HFFc6 (cell line): Measurements from ENCODE around the gene PXK. TPM values are rescaled to one million over a fixed set of nuclear protein-coding genes. Genes with fewer than 3 reads are reported as not detected.

Experiments
- DNase-seq: peaks from one replicate; pipeline ENCODE4 v3.0.0-alpha.2; 2018
- H3K27ac Mint-ChIP-seq: 2 replicates; pipeline ENCODE4 v1.8.0; 2020; ENCODE audit warnings: mild to moderate bottlenecking, mixed read lengths
- H3K27me3 Mint-ChIP-seq: 2 replicates; pipeline ENCODE4 v1.8.0; 2021; ENCODE audit warnings: mild to moderate bottlenecking, moderate library complexity, mixed read lengths; ENCODE audit not compliant: insufficient read depth
- H3K36me3 Mint-ChIP-seq: 2 replicates; pipeline ENCODE4 v1.8.0; 2021; ENCODE audit warnings: low read depth, mixed read lengths
- H3K4me1 Mint-ChIP-seq: 2 replicates; pipeline ENCODE4 v1.8.0; 2020; ENCODE audit warnings: low read depth, mixed read lengths
- H3K4me3 Mint-ChIP-seq: 2 replicates; pipeline ENCODE4 v1.8.0; 2020; ENCODE audit warnings: mild to moderate bottlenecking, moderate library complexity, mixed read lengths
- H3K9me3 Mint-ChIP-seq: 2 replicates; pipeline ENCODE4 v1.8.0; 2020; ENCODE audit warnings: mild to moderate bottlenecking, mixed read lengths
- total RNA-seq, 6 experiments: library from RNA; stranded (reverse); fragmentation: NEBNext Ultra II Directional; extraction: Animal tissue kit (Norgen Biotek cat#: 25700); gene quantifications; 2 replicates in 1 of 6; 3 replicates in 5 of 6; pipeline ENCODE4 v1.2.3, GENCODE V29; 2021
- TF ChIP-seq, protein P1 (sequence below): fragments of 200-600 bp; sonication (generic); IDR thresholded peaks from 2 replicates; pipeline ENCODE4 v1.5.0; 2021; ENCODE audit warnings: antibody characterized with exemption, mild to moderate bottlenecking

The PXK gene
- total RNA-seq, 6 experiments from 2014 or later, result 16.3 to 25.1 (median 21.1) TPM

DNA sequence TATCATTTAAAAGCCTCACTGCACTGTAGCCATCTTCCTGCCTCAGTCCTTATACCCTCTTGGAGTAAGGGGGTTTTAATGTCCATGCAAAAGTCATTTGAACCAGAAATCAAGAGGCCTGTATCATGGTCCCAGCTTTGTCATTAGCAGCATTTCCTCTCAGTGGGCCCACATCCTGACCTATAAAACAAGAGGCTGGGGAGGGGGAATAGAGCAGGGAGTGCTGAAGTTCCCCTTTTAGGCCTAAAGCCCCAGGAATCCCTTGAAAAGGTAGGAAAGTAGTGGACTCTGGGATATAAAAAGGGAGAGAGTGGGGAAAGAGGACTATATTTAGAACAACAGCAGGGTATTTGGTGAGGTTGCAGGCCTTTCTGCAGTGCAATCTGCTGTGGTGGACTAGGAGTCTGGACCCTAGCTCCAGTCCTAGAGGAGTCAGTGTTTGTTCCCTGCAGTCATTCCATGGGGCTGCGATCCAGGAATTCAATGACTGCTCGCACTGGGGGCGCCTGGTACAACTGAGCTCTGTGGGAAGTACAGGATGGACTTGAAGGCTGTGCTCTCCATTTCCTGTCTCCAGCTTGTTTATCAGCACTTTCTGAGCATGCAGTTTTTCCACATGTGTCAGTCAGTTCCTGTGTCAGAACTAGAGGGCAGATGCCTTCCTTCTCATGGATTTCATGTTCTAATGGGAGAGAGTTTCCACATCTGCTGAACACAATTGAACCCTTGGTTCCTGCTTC lies 54.1 kb downstream of the PXK start:
- peak overlapping the region; percentile 66 for H3K4me3 Mint-ChIP-seq
- DNase-seq, result peak; percentile 59
- no peaks in the 10 kb centered on the region for H3K9me3 Mint-ChIP-seq
- H3K27me3 Mint-ChIP-seq, result no peaks in the 10 kb centered on the region
- peaks cover 82% of the 10 kb centered on the region for H3K4me1 Mint-ChIP-seq
- H3K36me3 Mint-ChIP-seq, result peaks cover 17% of the 10 kb centered on the region
- H3K27ac Mint-ChIP-seq, result peak overlapping the region; percentile 90
- TF ChIP-seq, protein P1, sequence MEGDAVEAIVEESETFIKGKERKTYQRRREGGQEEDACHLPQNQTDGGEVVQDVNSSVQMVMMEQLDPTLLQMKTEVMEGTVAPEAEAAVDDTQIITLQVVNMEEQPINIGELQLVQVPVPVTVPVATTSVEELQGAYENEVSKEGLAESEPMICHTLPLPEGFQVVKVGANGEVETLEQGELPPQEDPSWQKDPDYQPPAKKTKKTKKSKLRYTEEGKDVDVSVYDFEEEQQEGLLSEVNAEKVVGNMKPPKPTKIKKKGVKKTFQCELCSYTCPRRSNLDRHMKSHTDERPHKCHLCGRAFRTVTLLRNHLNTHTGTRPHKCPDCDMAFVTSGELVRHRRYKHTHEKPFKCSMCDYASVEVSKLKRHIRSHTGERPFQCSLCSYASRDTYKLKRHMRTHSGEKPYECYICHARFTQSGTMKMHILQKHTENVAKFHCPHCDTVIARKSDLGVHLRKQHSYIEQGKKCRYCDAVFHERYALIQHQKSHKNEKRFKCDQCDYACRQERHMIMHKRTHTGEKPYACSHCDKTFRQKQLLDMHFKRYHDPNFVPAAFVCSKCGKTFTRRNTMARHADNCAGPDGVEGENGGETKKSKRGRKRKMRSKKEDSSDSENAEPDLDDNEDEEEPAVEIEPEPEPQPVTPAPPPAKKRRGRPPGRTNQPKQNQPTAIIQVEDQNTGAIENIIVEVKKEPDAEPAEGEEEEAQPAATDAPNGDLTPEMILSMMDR, result peak; percentile 25

DNA sequence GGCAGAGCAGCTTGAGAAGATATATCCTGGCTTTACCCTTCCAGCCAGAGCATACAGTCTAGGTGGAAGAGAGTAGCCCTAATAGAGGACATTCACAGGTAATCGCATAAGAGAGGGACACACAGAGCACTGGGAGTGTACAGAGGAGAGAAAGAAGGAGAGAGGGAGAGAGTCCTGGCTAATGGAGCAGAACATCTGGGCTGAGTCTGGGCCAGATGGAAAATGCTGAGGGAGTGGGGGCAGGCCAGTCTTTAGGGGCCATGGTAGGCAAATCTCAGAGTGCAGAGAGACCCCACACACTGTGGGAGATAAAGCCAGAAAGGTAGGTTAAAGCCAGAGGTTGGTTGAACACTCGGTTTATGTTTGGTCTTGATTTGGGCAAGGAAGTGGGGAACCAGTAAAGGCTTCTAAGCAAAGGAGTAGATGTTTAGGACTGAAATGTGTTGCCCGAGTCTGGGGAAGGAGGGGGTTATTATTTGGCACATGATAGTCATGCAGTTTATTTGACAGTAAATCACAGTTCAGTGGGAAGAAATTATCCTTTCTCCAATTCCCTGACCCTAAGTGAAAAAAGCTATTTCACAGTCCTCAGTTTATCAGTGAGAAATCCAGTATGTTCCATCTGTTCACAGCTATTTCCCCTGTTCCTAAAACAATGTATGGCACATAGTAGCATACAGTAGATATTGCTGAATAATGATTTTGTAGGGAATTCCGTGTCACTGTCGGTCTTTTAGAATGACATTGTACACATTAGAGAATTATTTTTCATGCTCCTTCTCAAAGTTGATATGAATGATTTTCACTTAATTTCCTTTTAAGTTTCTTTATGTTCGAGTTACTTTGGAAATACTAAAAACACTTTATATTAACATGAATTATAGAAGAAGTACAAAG lies 55.2 kb downstream of the PXK start:
- no peak for DNase-seq
- H3K36me3 Mint-ChIP-seq, result peaks cover 11% of the 10 kb centered on the region
- TF ChIP-seq, protein P1, result no peak
- no peaks in the 10 kb centered on the region for H3K27me3 Mint-ChIP-seq
- H3K27ac Mint-ChIP-seq, result peak overlapping the region; percentile 90
- H3K4me1 Mint-ChIP-seq, result peaks cover 83% of the 10 kb centered on the region
- H3K4me3 Mint-ChIP-seq, result peak overlapping the region; percentile 72
- H3K9me3 Mint-ChIP-seq, result no peaks in the 10 kb centered on the region

DNA sequence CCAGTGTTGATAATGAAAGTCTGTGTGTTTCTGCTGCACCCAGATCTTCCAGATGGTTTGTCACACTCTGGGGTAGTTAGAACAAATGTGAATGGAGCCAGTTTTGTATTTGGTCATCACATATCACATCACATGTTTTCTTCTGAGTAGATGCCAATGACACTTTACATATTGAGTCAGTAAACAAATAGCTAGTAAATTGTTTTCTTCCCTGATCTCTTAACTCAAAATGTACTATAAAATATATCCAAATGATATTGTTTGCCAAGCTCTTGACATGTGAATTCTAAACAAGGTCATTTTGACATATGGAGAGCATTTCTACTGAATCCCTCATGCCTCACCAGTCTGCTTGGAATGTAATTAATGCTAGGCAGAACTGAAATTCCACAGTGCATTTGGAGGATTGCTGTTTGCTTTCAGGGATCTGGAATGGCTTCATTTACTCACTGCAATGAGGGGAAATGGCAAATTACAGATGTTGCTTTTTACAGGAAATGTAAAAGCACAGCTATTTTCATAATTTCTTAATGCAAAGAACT lies 55.9 kb downstream of the PXK start:
- peak; percentile 60 for DNase-seq
- Mint-ChIP-seq H3K27me3 (no peaks in the 10 kb centered on the region), H3K9me3 (no peaks in the 10 kb centered on the region), H3K27ac (peak overlapping the region; percentile 90), H3K36me3 (peaks cover 10% of the 10 kb centered on the region), H3K4me1 (peaks cover 76% of the 10 kb centered on the region), H3K4me3 (peak overlapping the region; percentile 72)
- TF ChIP-seq, protein P1, result no peak

DNA sequence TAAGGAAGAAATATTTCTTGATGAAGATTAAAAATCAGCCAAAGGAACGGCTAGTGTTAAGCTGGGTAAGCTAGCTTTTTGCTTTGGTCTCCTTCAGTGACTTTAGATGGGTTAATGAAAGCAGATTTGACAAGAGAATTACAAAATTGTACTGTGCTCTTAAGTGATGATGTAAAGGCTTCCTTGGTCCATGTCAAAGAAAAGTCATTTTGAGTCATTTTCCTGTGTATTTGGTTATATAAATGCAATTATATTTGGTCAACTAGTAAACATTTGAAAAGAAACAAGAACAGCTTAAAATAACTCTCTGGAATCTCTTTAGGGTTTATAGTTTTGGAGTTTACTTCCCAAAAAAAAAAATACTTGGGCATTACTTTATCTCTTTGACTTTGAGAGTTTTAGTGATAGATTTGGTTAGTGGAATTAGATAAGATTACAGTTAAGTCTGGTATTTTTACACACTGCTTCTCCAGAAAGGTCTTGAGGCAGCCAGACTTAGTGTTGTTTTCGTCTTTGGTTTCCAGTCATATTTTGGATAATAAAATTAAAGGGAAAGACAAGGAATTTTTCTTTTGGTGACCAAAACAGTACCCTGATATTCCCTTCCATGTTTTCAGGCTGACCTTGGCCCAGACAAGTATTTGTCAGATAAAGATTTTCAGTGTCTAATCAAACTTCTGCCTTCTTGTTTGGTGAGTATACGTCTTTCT lies 58.6 kb downstream of the PXK start:
- Mint-ChIP-seq H3K4me3 (no peak overlapping the region; the same call in 1 of the 2 replicates), H3K27me3 (no peaks in the 10 kb centered on the region), H3K9me3 (no peaks in the 10 kb centered on the region), H3K27ac (peak overlapping the region; percentile 51), H3K4me1 (peaks cover 53% of the 10 kb centered on the region), H3K36me3 (peaks cover 21% of the 10 kb centered on the region)
- TF ChIP-seq, protein P1, result no peak
- no peak for DNase-seq

DNA sequence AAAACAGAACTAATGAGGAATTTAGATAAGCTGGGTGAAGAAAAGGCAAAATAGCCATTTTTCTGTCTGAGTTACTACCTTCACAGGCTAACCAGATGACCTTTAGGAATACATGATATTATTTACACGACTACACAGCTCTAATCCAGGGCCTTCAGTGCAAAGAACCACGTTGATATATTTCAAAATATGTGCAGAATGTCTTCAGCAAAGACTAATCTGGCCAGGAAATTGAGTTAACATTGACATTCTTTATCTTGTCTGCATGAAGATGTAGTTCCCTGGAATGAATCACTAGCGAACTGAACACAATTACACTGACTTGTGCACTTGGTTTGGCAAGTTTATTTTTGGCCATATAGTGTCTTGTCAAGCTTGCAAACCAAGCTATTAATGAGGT lies 59.5 kb downstream of the PXK start:
- H3K4me1 Mint-ChIP-seq, result peaks cover 44% of the 10 kb centered on the region
- H3K9me3 Mint-ChIP-seq, result no peaks in the 10 kb centered on the region
- H3K27ac Mint-ChIP-seq, result no peak overlapping the region
- TF ChIP-seq, protein P1, result no peak
- DNase-seq, result peak; percentile 11
- peaks cover 21% of the 10 kb centered on the region for H3K36me3 Mint-ChIP-seq
- H3K4me3 Mint-ChIP-seq, result no peak overlapping the region
- no peaks in the 10 kb centered on the region for H3K27me3 Mint-ChIP-seq
